ENCODE measurements around the gene TMEM150C. TPM values are rescaled to one million over a fixed set of nuclear protein-coding genes. Genes with fewer than 3 reads are reported as not detected.

The TMEM150C gene
- total RNA-seq, 1 donor from 2014 or later, result 13.6 TPM

GRCh38 chr4:82543131-82543530 is 18.7 kb downstream of the TMEM150C start:
- Histone ChIP-seq H3K27ac (replicated peaks) (no peak overlapping the region), H3K4me1 (no peaks in the 10 kb centered on the region), H3K9me3 (replicated peaks) (peaks cover 8% of the 10 kb centered on the region), H3K4me3 (no peak overlapping the region), H3K36me3 (no peaks in the 10 kb centered on the region), H3K27me3 (ENCODE audit: low read depth) (no peaks in the 10 kb centered on the region)
- DNase-seq, result no peak
- intact Hi-C loops (cut with micrococcal nuclease), result no loop called here
- TF ChIP-seq CTCF (IDR thresholded peaks at IDR 0.05; ENCODE audit: borderline replicate concordance), result no peak

- no peak for DNase-seq
- no peaks in the 10 kb centered on the region for H3K36me3 ChIP-seq
- H3K27me3 ChIP-seq (ENCODE audit: low read depth), result no peaks in the 10 kb centered on the region
- TF ChIP-seq CTCF (IDR thresholded peaks at IDR 0.05; ENCODE audit: borderline replicate concordance), result no peak
- H3K4me3 ChIP-seq, result no peak overlapping the region
- intact Hi-C loops (cut with micrococcal nuclease), result no loop called here
- no peak overlapping the region for H3K27ac ChIP-seq (replicated peaks)
- H3K4me1 ChIP-seq, result no peaks in the 10 kb centered on the region
- peaks cover 3% of the 10 kb centered on the region for H3K9me3 ChIP-seq (replicated peaks)
These were observed 19.1 kb downstream of the TMEM150C start for GRCh38 chr4:82542642-82543041.

DNA sequence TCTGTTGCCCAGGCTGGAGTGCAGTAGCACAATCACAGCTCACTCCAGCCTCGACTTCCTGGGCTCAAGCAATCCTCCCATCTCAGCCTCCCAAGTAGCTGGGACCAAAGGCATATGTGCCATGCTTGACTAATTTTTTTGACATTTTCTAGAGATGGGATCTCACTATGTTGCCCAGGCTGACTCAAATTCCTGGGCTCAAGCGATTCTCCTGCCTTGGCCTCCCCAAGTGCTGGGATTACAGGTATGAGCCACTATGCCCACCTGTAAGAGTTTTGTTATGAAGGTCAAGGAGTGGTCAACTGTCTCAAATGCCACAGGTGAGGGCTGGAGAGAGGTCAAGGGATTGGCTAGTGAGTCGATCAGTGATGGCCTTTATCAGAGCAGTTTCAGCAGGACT is 32.5 kb downstream of the TMEM150C start:
- H3K27ac ChIP-seq (replicated peaks), result no peak overlapping the region
- H3K27me3 ChIP-seq (ENCODE audit: low read depth), result no peaks in the 10 kb centered on the region
- H3K36me3 ChIP-seq, result no peaks in the 10 kb centered on the region
- intact Hi-C loops (cut with micrococcal nuclease), result no loop called here
- no peak for TF ChIP-seq CTCF (IDR thresholded peaks at IDR 0.05; ENCODE audit: borderline replicate concordance)
- H3K9me3 ChIP-seq (replicated peaks), result no peaks in the 10 kb centered on the region
- no peak overlapping the region for H3K4me3 ChIP-seq
- DNase-seq, result no peak
- H3K4me1 ChIP-seq, result peaks cover 4% of the 10 kb centered on the region

DNA sequence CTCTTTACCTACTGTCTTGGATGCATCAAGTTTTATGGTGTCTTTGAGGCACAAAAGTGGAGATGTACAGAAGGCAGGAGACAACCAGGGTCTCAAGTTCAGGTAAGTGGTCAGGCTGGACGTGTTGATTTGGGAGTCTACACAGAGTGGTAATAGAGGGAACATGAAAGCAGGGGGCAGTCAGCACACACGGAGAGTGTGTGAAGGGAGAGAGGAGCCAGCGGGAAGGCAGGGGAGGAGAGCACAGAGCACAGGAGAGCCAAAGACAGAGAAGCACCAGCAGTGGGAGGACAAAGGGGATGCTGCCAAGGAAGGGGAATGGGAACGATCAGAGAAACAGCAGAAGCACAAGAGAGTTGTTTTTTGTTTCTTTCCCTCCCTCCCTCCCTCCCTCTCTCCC is 32.9 kb downstream of the TMEM150C start:
- intact Hi-C loops (cut with micrococcal nuclease), result no loop called here
- H3K4me1 ChIP-seq, result peaks cover 4% of the 10 kb centered on the region
- H3K4me3 ChIP-seq, result no peak overlapping the region
- no peaks in the 10 kb centered on the region for H3K9me3 ChIP-seq (replicated peaks)
- no peaks in the 10 kb centered on the region for H3K27me3 ChIP-seq (ENCODE audit: low read depth)
- TF ChIP-seq CTCF (IDR thresholded peaks at IDR 0.05; ENCODE audit: borderline replicate concordance), result no peak
- no peaks in the 10 kb centered on the region for H3K36me3 ChIP-seq
- no peak overlapping the region for H3K27ac ChIP-seq (replicated peaks)
- no peak for DNase-seq

- no peak for TF ChIP-seq CTCF (IDR thresholded peaks at IDR 0.05; ENCODE audit: borderline replicate concordance)
- H3K36me3 ChIP-seq, result no peaks in the 10 kb centered on the region
- no peak overlapping the region for H3K27ac ChIP-seq (replicated peaks)
- H3K4me1 ChIP-seq, result peaks cover 4% of the 10 kb centered on the region
- no peaks in the 10 kb centered on the region for H3K27me3 ChIP-seq (ENCODE audit: low read depth)
- intact Hi-C loops (cut with micrococcal nuclease), result no loop called here
- H3K9me3 ChIP-seq (replicated peaks), result no peaks in the 10 kb centered on the region
- H3K4me3 ChIP-seq, result no peak overlapping the region
- DNase-seq, result no peak
These were observed 33.7 kb downstream of the TMEM150C start for GRCh38 chr4:82528074-82528473.

Measured in left ventricle myocardium inferior (tissue), 1 donor.